GM12878 (cell line): Measurements from ENCODE around the gene ACYP1. TPM values are rescaled to one million over a fixed set of nuclear protein-coding genes. Genes with fewer than 3 reads are reported as not detected.

Experiments
- ATAC-seq: fragments of 200-7000 bp; cut with Tn5 transposase; 3 replicates; pipeline ENCODE4 v1.9.1; 2020; ENCODE audit warnings: mild to moderate bottlenecking, moderate library complexity
- BruUV-seq: library from RNA; stranded (reverse); fragments of 400-500 nt; replicated peaks from 2 replicates; lab custom pipeline; 2021; lab: Mats Ljungman, UMichigan
- CTCF ChIA-PET: fragments of 300-600 bp; sonication (Branson Sonifier 250); formaldehyde crosslinking; extraction: SDS; loops from one replicate; lab custom pipeline; 2021; ENCODE audit warnings: inconsistent platforms; lab: Yijun Ruan, JAX
- POLR2A ChIA-PET: fragments of 350-600 bp; formaldehyde crosslinking; extraction: SDS; loops from one replicate; lab custom pipeline; 2021; ENCODE audit warnings: inconsistent platforms; lab: Charles Lee
- RAD21 ChIA-PET: fragments of 300-600 bp; sonication (Branson Sonifier 250); formaldehyde crosslinking; loops from one replicate; lab custom pipeline; 2023; ENCODE audit warnings: antibody characterized with exemption; ENCODE audit not compliant: unreplicated experiment; lab: Charles Lee
- SMC1A ChIA-PET: fragments of 300-600 bp; sonication (Branson Sonifier 250); formaldehyde crosslinking; loops from one replicate; lab custom pipeline; 2023; ENCODE audit not compliant: unreplicated experiment, uncharacterized antibody; lab: Charles Lee
- DNase-seq: peaks from one replicate; pipeline ENCODE4 v3.0.0-alpha.2; 2011; ENCODE audit warnings: low read depth, low spot score
- FAIRE-seq: peaks from 3 replicates; lab custom pipeline; 2011; peaks lifted over from hg19 to GRCh38; lab: Jason Lieb, UNC
- H2AFZ ChIP-seq: 2 replicates; pipeline ENCODE4 v1.6.0; 2011; ENCODE audit warnings: low read depth, low read length, control low read depth; ENCODE audit not compliant: control insufficient read depth
- H3K27ac ChIP-seq: 2 replicates; pipeline ENCODE4 v1.5.1; 2011; ENCODE audit warnings: control low read depth; ENCODE audit not compliant: control insufficient read depth, insufficient read depth
- H3K27me3 ChIP-seq, 2 experiments: replicated peaks in 1 of 2; 2 replicates each; pipeline versions ENCODE4 v1.6.0 to v1.6.1; 2011; ENCODE audit warnings: low read length in 1 of 2; ENCODE audit not compliant: control insufficient read depth in 2 of 2, insufficient read depth in 2 of 2
- H3K36me3 ChIP-seq, 2 experiments: 2 replicates each; pipeline ENCODE4 v1.5.1; 2011; ENCODE audit warnings: low read length in 1 of 2; ENCODE audit not compliant: control insufficient read depth in 2 of 2, insufficient read depth in 2 of 2
- H3K4me1 ChIP-seq: 2 replicates; pipeline ENCODE4 v1.6.1; 2011; ENCODE audit warnings: mild to moderate bottlenecking, low read length, moderate library complexity, mixed read lengths; ENCODE audit not compliant: control insufficient read depth, insufficient read depth
- H3K4me2 ChIP-seq: 2 replicates; pipeline ENCODE4 v1.6.0; 2011; ENCODE audit warnings: control low read depth; ENCODE audit not compliant: control insufficient read depth, insufficient read depth
- H3K4me3 ChIP-seq: fragments of 200-600 bp; sonication (generic); 2 replicates; pipeline ENCODE4 v1.5.1; 2016
- H3K79me2 ChIP-seq: 2 replicates; pipeline ENCODE4 v1.6.0; 2011; ENCODE audit warnings: low read length; ENCODE audit not compliant: control insufficient read depth, insufficient read depth
- H3K9ac ChIP-seq: 2 replicates; pipeline ENCODE4 v1.8.0; 2011; ENCODE audit warnings: low read length, control low read depth, mixed read lengths; ENCODE audit not compliant: control insufficient read depth, insufficient read depth
- H3K9me3 ChIP-seq: replicated peaks from 3 replicates; pipeline ENCODE4 v1.5.1; 2011; ENCODE audit warnings: mild to moderate bottlenecking, low read length; ENCODE audit not compliant: control insufficient read depth, insufficient read depth
- H4K20me1 ChIP-seq: 2 replicates; pipeline ENCODE4 v1.6.0; 2011; ENCODE audit not compliant: control insufficient read depth, insufficient read depth
- CHD2 ChIP-seq: IDR thresholded peaks from 2 replicates; pipeline ENCODE4 v1.6.1; 2011; ENCODE audit warnings: low read depth, low read length, improper control_type of control experiment, borderline replicate concordance
- E4F1 ChIP-seq: fragments of 450-650 bp; IDR thresholded peaks from 2 replicates; pipeline ENCODE4 v1.6.1; 2018; ENCODE audit warnings: borderline replicate concordance, mild to moderate bottlenecking; ENCODE audit not compliant: partially characterized antibody
- MLLT1 ChIP-seq: fragments of 450-650 bp; IDR thresholded peaks from 2 replicates; pipeline ENCODE4 v1.6.1; 2016; ENCODE audit warnings: mild to moderate bottlenecking
- ZNF207 ChIP-seq: fragments of 450-650 bp; IDR thresholded peaks from 2 replicates; pipeline ENCODE4 v1.6.1; 2014; ENCODE audit warnings: antibody characterized with exemption, mild to moderate bottlenecking, borderline replicate concordance
- WGBS: methylation state at CpG from one replicate; pipeline ENCODE4 v1.1.6; 2016; ENCODE audit warnings: low lambda C conversion rate; ENCODE audit not compliant: insufficient replicate concordance, insufficient coverage; ENCODE audit errors: missing lambda C conversion rate; 5-methylcytosine and 5-hydroxymethylcytosine counted together
- in situ Hi-C: fragments of 300-500 bp; cut with MboI; formaldehyde crosslinking; loops from 9 replicates; pipeline ENCODE4 v1.14.3; 2018; ENCODE audit warnings: mixed read lengths
- intact Hi-C: fragments of 100-400 bp; cut with micrococcal nuclease; formaldehyde crosslinking; loops from one replicate; pipeline ENCODE4 v1.14.2; 2022; ENCODE audit not compliant: unreplicated experiment
- polyA plus RNA-seq, 11 experiments: library from polyadenylated mRNA; depleted of rRNA in 4 of 11; unstranded in 6 of 11; stranded (reverse) in 5 of 11; fragments of >200 nt; fragmentation: Nextera tagmentation in 4 of 11; fragmentation: Illumina TruSeq in 1 of 11; extraction: Ambion mirVana in 4 of 11; extraction: Trizol in 1 of 11; gene quantifications; 1 replicate in 1 of 11; 2 replicates in 10 of 11; pipeline versions ENCODE4 v1.2.1 to v1.2.3, GENCODE V29; 2011 to 2016; ENCODE audit warnings: inconsistent platforms in 2 of 11, missing spikeins in 2 of 11, low read depth in 1 of 11
- total RNA-seq, 4 experiments: library from RNA; depleted of rRNA in 3 of 4; stranded (reverse); fragments of >200 nt in 3 of 4; fragmentation: Illumina TruSeq in 1 of 4; extraction: Trizol in 1 of 4; gene quantifications; 2 replicates each; pipeline versions ENCODE4 v1.2.1 to v1.2.3, GENCODE V29; 2013 to 2021

Gene ACYP1
- total and polyA plus RNA-seq, 10 of the 15 experiments (the other 5 are each of a cell fraction or from before 2014, with no cell fraction given), result 18.2 to 52.6 (median 43.5) TPM

DNA sequence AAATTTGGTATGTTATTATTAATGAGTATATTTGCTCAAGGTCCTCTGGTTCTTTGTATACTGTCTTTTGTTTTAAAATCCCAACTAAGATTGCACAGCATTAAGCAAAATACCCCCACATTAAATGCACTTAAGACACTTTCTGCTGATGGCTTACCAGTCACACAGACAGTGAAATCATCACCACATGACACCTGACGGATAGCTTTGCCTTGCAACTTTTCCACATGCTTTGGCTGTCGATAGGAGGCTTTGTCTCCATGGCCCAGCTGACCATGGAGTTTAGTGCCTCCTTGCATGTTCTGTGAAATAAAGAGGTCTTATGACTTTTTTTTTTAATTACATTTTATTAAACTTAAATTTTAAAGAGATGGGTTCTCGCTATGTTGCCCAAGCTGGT, 43.4 kb upstream of the ACYP1 start:
- Histone ChIP-seq H2AFZ (no peak overlapping the region), H3K9me3 (no peaks in the 10 kb centered on the region), H3K4me1 (no peaks in the 10 kb centered on the region), H3K9ac (no peak overlapping the region), H3K27me3 (no peaks in the 10 kb centered on the region), H3K4me2 (no peak overlapping the region), H3K36me3 (peaks cover 1 to 31% of the 10 kb centered on the region in 2 experiments; a peak in 3 of 4 replicates), H3K4me3 (no peak overlapping the region), H3K79me2 (no peaks in the 10 kb centered on the region), H3K27ac (no peak overlapping the region), H4K20me1 (no peaks in the 10 kb centered on the region)
- intact Hi-C loops (no loop called here), in situ Hi-C loops (no loop called here)
- no TSS peak for BruUV-seq
- 63% methylated on average over 3 of the region's 3 CpGs for WGBS
- ChIA-PET POLR2A (no interaction called here), SMC1A (interaction anchor here (0.6 to 1.2 kb wide), 4 partner anchors 11 to 665 kb away, joined by 3 read pairs; no protein-coding TSS in a partner anchor), RAD21 (interaction anchor here (0.7 to 2.1 kb wide), 2 partner anchors 17 to 247 kb away, joined by 3 to 6 read pairs; no protein-coding TSS in a partner anchor), CTCF (no interaction called here)
- no peak for DNase-seq
- no peak for ATAC-seq
- TF ChIP-seq CHD2 (no peak), E4F1 (no peak), ZNF207 (no peak), MLLT1 (no peak)
- FAIRE-seq, result no peak
